Psoas muscle (tissue), 8 donors: ENCODE measurements around the gene IMMP1L. TPM values are rescaled to one million over a fixed set of nuclear protein-coding genes. Genes with fewer than 3 reads are reported as not detected.

ENCODE experiments used
- ATAC-seq, 4 donors: fragments of 200-7000 bp; cut with Tn5 transposase; one replicate each; pipeline ENCODE4 v1.9.1; 2020; ENCODE audit warnings: moderate library complexity in 3 of 4, mild to moderate bottlenecking in 2 of 4
- DNase-seq, 2 donors: peaks; one replicate each; pipeline ENCODE4 v3.0.0-alpha.2; 2020
- H3K27ac ChIP-seq: fragments of 200-600 bp; one replicate; pipeline ENCODE4 v1.8.0; 2022
- H3K27me3 ChIP-seq, 3 donors: fragments of 200-600 bp in 1 of 3; one replicate each; pipeline versions ENCODE4 v1.6.1 to v1.8.0; 2013 to 2022; ENCODE audit warnings: low read length in 2 of 3, mild to moderate bottlenecking in 2 of 3, moderate library complexity in 1 of 3; ENCODE audit not compliant: insufficient read depth in 3 of 3
- H3K36me3 ChIP-seq, 2 donors: fragments of 200-600 bp in 1 of 2; one replicate each; pipeline versions ENCODE4 v1.6.1 to v1.8.0; 2013 to 2022; ENCODE audit warnings: low read depth in 1 of 2, mild to moderate bottlenecking in 1 of 2, moderate library complexity in 1 of 2; ENCODE audit not compliant: insufficient read depth in 1 of 2
- H3K4me1 ChIP-seq: fragments of 200-600 bp; one replicate; pipeline ENCODE4 v1.8.0; 2022
- H3K4me3 ChIP-seq: fragments of 200-600 bp; one replicate; pipeline ENCODE4 v1.8.0; 2022; ENCODE audit warnings: mild to moderate bottlenecking
- H3K9me3 ChIP-seq: fragments of 200-600 bp; one replicate; pipeline ENCODE4 v1.8.0; 2022
- WGBS, 3 donors: extraction: QIAGEN DNeasy Blood & Tissue Kit; methylation state at CpG; one replicate each; pipeline versions ENCODE4 v1.1.6 to v1.1.7; 2013; 5-methylcytosine and 5-hydroxymethylcytosine counted together
- intact Hi-C, 2 donors: fragments of 100-400 bp; cut with DNase I; formaldehyde crosslinking; loops; one replicate each; pipeline versions ENCODE4 v1.11.0 to v1.14.2; 2022
- polyA plus RNA-seq, 3 donors: library from polyadenylated mRNA; stranded (reverse); fragments of 200-250 nt; gene quantifications; one replicate each; pipeline ENCODE4 v1.2.3, GENCODE V29; 2013
- total RNA-seq, 4 donors: library from RNA; stranded (reverse); fragmentation: NEBNext Ultra II Directional in 2 of 4; extraction: Animal tissue kit (Norgen Biotek cat#: 25700) in 2 of 4; gene quantifications; one replicate each; pipeline versions ENCODE4 v1.2.1 to v1.2.4, GENCODE V29; 2021 to 2023
- TF ChIP-seq, protein P1 (sequence below): fragments of 200-600 bp; IDR thresholded peaks from one replicate; pipeline ENCODE4 v1.8.0; 2022; ENCODE audit warnings: antibody characterized with exemption
- donor health status: healthy with polysubstance abuse.
- donor health status: DM: no; HTN: no; CAD: no; lungs with moderate emphysema.
- donor health status: Bipolar disorder and iron deficiency.
- donor health status: healthy.
- donor health status: DM: yes; HTN: yes; CAD: no.
- donor health status: DM: no; HTN: no; CAD: no.
- donor health status: DM: no; HTN: no; CAD: no.
- donor health status: DM: yes; HTN: yes; CAD: no.

IMMP1L gene
- total and polyA plus RNA-seq, 7 donors, result 15.5 to 42.1 (median 26.3) TPM

- DNase-seq (no peak), ATAC-seq (no peak)
- intact Hi-C loops, result no loop called here
- TF ChIP-seq, protein P1, sequence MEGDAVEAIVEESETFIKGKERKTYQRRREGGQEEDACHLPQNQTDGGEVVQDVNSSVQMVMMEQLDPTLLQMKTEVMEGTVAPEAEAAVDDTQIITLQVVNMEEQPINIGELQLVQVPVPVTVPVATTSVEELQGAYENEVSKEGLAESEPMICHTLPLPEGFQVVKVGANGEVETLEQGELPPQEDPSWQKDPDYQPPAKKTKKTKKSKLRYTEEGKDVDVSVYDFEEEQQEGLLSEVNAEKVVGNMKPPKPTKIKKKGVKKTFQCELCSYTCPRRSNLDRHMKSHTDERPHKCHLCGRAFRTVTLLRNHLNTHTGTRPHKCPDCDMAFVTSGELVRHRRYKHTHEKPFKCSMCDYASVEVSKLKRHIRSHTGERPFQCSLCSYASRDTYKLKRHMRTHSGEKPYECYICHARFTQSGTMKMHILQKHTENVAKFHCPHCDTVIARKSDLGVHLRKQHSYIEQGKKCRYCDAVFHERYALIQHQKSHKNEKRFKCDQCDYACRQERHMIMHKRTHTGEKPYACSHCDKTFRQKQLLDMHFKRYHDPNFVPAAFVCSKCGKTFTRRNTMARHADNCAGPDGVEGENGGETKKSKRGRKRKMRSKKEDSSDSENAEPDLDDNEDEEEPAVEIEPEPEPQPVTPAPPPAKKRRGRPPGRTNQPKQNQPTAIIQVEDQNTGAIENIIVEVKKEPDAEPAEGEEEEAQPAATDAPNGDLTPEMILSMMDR, result no peak
- Histone ChIP-seq H3K36me3 (peaks cover 0 to 6% of the 10 kb centered on the region in 2 donors), H3K9me3 (no peaks in the 10 kb centered on the region), H3K27ac (no peak overlapping the region), H3K27me3 (no peaks in the 10 kb centered on the region), H3K4me1 (no peaks in the 10 kb centered on the region), H3K4me3 (no peak overlapping the region)
Observed at GRCh38 chr11:31424652-31425051, 84.8 kb downstream of the IMMP1L start.

DNA sequence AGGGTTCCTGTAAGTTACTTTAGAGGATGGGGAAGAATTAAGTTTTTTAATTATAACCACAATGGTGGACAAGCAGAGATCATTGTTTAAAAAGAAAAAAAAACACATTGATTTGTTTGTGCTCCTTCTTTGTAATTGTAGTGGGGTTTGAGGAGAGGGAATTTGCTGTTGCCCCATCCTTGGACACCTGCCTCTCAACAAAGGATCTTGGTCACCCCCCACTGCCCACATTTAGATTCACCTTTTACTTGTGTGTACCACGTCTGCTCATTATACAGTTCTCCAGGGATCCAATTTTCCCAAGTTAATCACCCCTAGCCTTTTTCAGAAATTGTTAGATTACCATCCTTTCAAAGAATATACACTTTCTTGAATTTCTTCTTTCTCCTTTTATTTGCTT, 86.7 kb downstream of the IMMP1L start:
- intact Hi-C loops, result no loop called here
- 98 to 100% (median 100%) methylated on average over 1 of the region's 1 CpG for WGBS, 3 donors
- Histone ChIP-seq H3K4me1 (no peaks in the 10 kb centered on the region), H3K4me3 (no peak overlapping the region), H3K36me3 (no peaks in the 10 kb centered on the region), H3K9me3 (no peaks in the 10 kb centered on the region), H3K27ac (no peak overlapping the region), H3K27me3 (no peaks in the 10 kb centered on the region)
- TF ChIP-seq, protein P1, result no peak
- ATAC-seq (no peak), DNase-seq (no peak)

DNA sequence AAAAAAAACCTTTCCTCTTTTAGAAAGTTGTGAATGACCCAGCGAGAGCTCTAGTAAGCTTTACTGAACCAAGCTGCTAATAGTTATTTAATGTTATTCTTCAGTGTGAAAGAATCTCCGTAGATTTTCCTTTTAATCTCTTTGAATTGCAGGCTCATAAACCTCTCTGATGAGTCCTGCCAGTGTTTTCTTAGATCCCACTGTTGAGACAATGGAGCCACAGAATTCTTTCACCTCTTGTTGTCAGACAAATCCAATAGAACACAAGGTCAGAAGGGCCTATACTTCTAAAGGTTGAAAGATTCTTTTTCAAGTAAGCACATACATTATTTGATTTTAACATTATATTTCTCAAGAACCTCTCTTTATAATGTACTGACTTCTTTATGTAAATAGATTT, 87.6 kb downstream of the IMMP1L start:
- no peak overlapping the region for H3K4me3 ChIP-seq
- H3K27me3 ChIP-seq, result no peaks in the 10 kb centered on the region
- WGBS, 3 donors, result 56 to 74% (median 70%) methylated on average over 2 of the region's 2 CpGs
- H3K27ac ChIP-seq, result no peak overlapping the region
- ATAC-seq, result no peak
- H3K4me1 ChIP-seq, result no peaks in the 10 kb centered on the region
- no peak for DNase-seq
- intact Hi-C loops, result no loop called here
- no peaks in the 10 kb centered on the region for H3K36me3 ChIP-seq
- H3K9me3 ChIP-seq, result no peaks in the 10 kb centered on the region
- TF ChIP-seq, protein P1, result no peak

GRCh38 chr11:31419669-31420068, 89.8 kb downstream of the IMMP1L start:
- no peaks in the 10 kb centered on the region for H3K4me1 ChIP-seq
- no peak overlapping the region for H3K27ac ChIP-seq
- H3K9me3 ChIP-seq, result no peaks in the 10 kb centered on the region
- DNase-seq, result no peak
- 21 to 55% (median 37%) methylated on average over 1 of the region's 1 CpG for WGBS, 3 donors
- H3K27me3 ChIP-seq, result no peaks in the 10 kb centered on the region
- intact Hi-C loops, result no loop called here
- no peak for ATAC-seq
- no peaks in the 10 kb centered on the region for H3K36me3 ChIP-seq
- no peak overlapping the region for H3K4me3 ChIP-seq
- TF ChIP-seq, protein P1, result no peak

GRCh38 chr11:31419138-31419537, 90.3 kb downstream of the IMMP1L start:
- WGBS, 3 donors, result 90 to 94% (median 92%) methylated on average over 3 of the region's 3 CpGs
- no peak overlapping the region for H3K27ac ChIP-seq
- H3K9me3 ChIP-seq, result no peaks in the 10 kb centered on the region
- no peaks in the 10 kb centered on the region for H3K36me3 ChIP-seq
- DNase-seq (no peak), ATAC-seq (no peak)
- H3K4me1 ChIP-seq, result no peaks in the 10 kb centered on the region
- TF ChIP-seq, protein P1, result no peak
- no peak overlapping the region for H3K4me3 ChIP-seq
- H3K27me3 ChIP-seq, result no peaks in the 10 kb centered on the region
- intact Hi-C loops, result no loop called here
